H1 (cell line): ENCODE results near the gene PRPS1. TPM values are rescaled to one million over a fixed set of nuclear protein-coding genes. Genes with fewer than 3 reads are reported as not detected.

ENCODE experiments used
- CTCF ChIA-PET: fragments of 300-600 bp; sonication (Branson Sonifier 250); formaldehyde crosslinking; loops from one replicate; lab custom pipeline; 2021; ENCODE audit not compliant: partially characterized antibody; lab: Charles Lee
- POLR2A ChIA-PET: fragments of 300-600 bp; sonication (Branson Sonifier 250); formaldehyde crosslinking; loops from one replicate; lab custom pipeline; 2021; ENCODE audit warnings: inconsistent platforms; ENCODE audit not compliant: partially characterized antibody; lab: Charles Lee
- DNase-seq, 2 experiments: peaks; one replicate each; pipeline versions ENCODE4 v3.0.0 to v3.0.0-alpha.2; 2010 to 2022; ENCODE audit warnings: low spot score in 2 of 2, low read depth in 1 of 2, mixed read lengths in 1 of 2
- FAIRE-seq: peaks from 2 replicates; lab custom pipeline; 2011; peaks lifted over from hg19 to GRCh38; lab: Jason Lieb, UNC
- H2AFZ ChIP-seq: 2 replicates; pipeline ENCODE4 v1.8.1; 2012; ENCODE audit warnings: low read length, inconsistent platforms
- H2AK5ac ChIP-seq: 2 replicates; pipeline ENCODE4 v1.6.1; 2013; ENCODE audit warnings: low read depth, low read length
- H2BK120ac ChIP-seq: replicated peaks from 2 replicates; pipeline ENCODE3; 2013; ENCODE audit warnings: low read depth, low read length, inconsistent platforms
- H2BK12ac ChIP-seq: 2 replicates; pipeline ENCODE4 v1.6.1; 2013; ENCODE audit warnings: low read depth, low read length
- H2BK15ac ChIP-seq: 2 replicates; pipeline ENCODE4 v1.6.1; 2013; ENCODE audit warnings: low read length
- H2BK20ac ChIP-seq: 2 replicates; pipeline ENCODE4 v1.6.1; 2013; ENCODE audit warnings: low read length
- H2BK5ac ChIP-seq: 2 replicates; pipeline ENCODE4 v1.6.1; 2013; ENCODE audit warnings: low read depth, low read length
- H3K14ac ChIP-seq: 2 replicates; pipeline ENCODE4 v1.6.1; 2013; ENCODE audit warnings: inconsistent platforms; ENCODE audit not compliant: insufficient read length
- H3K18ac ChIP-seq: 2 replicates; pipeline ENCODE4 v1.6.1; 2013; ENCODE audit warnings: low read length; ENCODE audit errors: extremely low read depth
- H3K23ac ChIP-seq: 2 replicates; pipeline ENCODE4 v1.6.1; 2013; ENCODE audit warnings: inconsistent platforms; ENCODE audit not compliant: insufficient read length
- H3K23me2 ChIP-seq: 2 replicates; pipeline ENCODE4 v1.6.1; 2013; ENCODE audit warnings: low read depth, low read length
- H3K27ac ChIP-seq: 2 replicates; pipeline ENCODE4 v1.6.1; 2011; ENCODE audit warnings: low read depth, low read length, inconsistent platforms
- H3K27me3 ChIP-seq, 4 experiments: replicated peaks in 1 of 4; 1 replicate in 1 of 4; 2 replicates in 3 of 4; pipeline versions ENCODE4 v1.6.1 to v1.8.1; 2011 to 2013; ENCODE audit warnings: low read length in 3 of 4, mild to moderate bottlenecking in 3 of 4, inconsistent platforms in 2 of 4, mixed read lengths in 2 of 4, moderate library complexity in 1 of 4; ENCODE audit not compliant: control insufficient read depth in 3 of 4, insufficient read depth in 3 of 4; ENCODE audit errors: extremely low read depth in 1 of 4
- H3K36me3 ChIP-seq, 4 experiments: 2 replicates each; pipeline versions ENCODE4 v1.6.1 to v1.8.1; 2011 to 2013; ENCODE audit warnings: mild to moderate bottlenecking in 4 of 4, low read length in 3 of 4, moderate library complexity in 2 of 4, control low read depth in 1 of 4, inconsistent platforms in 1 of 4; ENCODE audit not compliant: insufficient read depth in 4 of 4, control insufficient read depth in 2 of 4
- H3K4ac ChIP-seq: replicated peaks from 2 replicates; pipeline ENCODE3; 2013; ENCODE audit warnings: low read length, low read depth, mixed read lengths, inconsistent platforms; ENCODE audit not compliant: insufficient read length
- H3K4me1 ChIP-seq, 4 experiments: replicated peaks in 1 of 4; 1 replicate in 1 of 4; 2 replicates in 3 of 4; pipeline versions ENCODE4 v1.6.1 to v1.8.1; 2011 to 2013; ENCODE audit warnings: low read length in 3 of 4, inconsistent platforms in 2 of 4, mixed read lengths in 1 of 4; ENCODE audit not compliant: insufficient read depth in 4 of 4, control insufficient read depth in 3 of 4
- H3K4me2 ChIP-seq, 2 experiments: 2 replicates each; pipeline versions ENCODE4 v1.6.1 to v1.8.1; 2011 to 2013; ENCODE audit warnings: low read depth in 2 of 2, low read length in 2 of 2, control low read depth in 1 of 2, inconsistent platforms in 1 of 2, mild to moderate bottlenecking in 1 of 2; ENCODE audit not compliant: insufficient read depth in 1 of 2
- H3K4me3 ChIP-seq, 4 experiments: fragments of 200-600, 300-600 bp in 1 of 4; sonication (generic), shearing (Covaris generic), sonication (Bioruptor Twin) in 1 of 4; 2 replicates each; pipeline versions ENCODE4 v1.5.1 to v1.8.1; 2011 to 2016; ENCODE audit warnings: low read length in 4 of 4, low read depth in 3 of 4, control low read depth in 2 of 4, inconsistent platforms in 2 of 4, mild to moderate bottlenecking in 2 of 4, mixed read lengths in 1 of 4, moderate library complexity in 1 of 4; ENCODE audit not compliant: insufficient read depth in 2 of 4; ENCODE audit errors: extremely low read depth in 1 of 4
- H3K56ac ChIP-seq: replicated peaks from 2 replicates; pipeline ENCODE3; 2013; ENCODE audit warnings: low read depth, mild to moderate bottlenecking, mixed read lengths, low read length, inconsistent platforms; ENCODE audit not compliant: insufficient read length
- H3K79me1 ChIP-seq: 2 replicates; pipeline ENCODE4 v1.6.1; 2013; ENCODE audit warnings: low read depth, low read length, control low read depth
- H3K79me2 ChIP-seq, 2 experiments: 2 replicates each; pipeline versions ENCODE4 v1.6.1 to v1.8.1; 2012 to 2013; ENCODE audit warnings: low read length in 2 of 2, mild to moderate bottlenecking in 2 of 2, inconsistent platforms in 1 of 2; ENCODE audit not compliant: insufficient read depth in 2 of 2, control insufficient read depth in 1 of 2
- H3K9ac ChIP-seq, 4 experiments: replicated peaks in 1 of 4; 1 replicate in 1 of 4; 2 replicates in 3 of 4; pipeline versions ENCODE4 v1.6.1 to v1.8.1; 2011 to 2013; ENCODE audit warnings: low read depth in 3 of 4, low read length in 3 of 4, control low read depth in 2 of 4, mild to moderate bottlenecking in 2 of 4, moderate library complexity in 2 of 4, inconsistent platforms in 1 of 4; ENCODE audit errors: extremely low read depth in 1 of 4
- H3K9me3 ChIP-seq, 2 experiments: 2 replicates each; pipeline versions ENCODE4 v1.6.1 to v1.8.1; 2012 to 2013; ENCODE audit warnings: mild to moderate bottlenecking in 2 of 2, moderate library complexity in 2 of 2, control low read depth in 1 of 2, inconsistent platforms in 1 of 2, low read depth in 1 of 2, low read length in 1 of 2, mixed read lengths in 1 of 2; ENCODE audit not compliant: insufficient read depth in 2 of 2
- H4K20me1 ChIP-seq, 2 experiments: replicated peaks in 1 of 2; 2 replicates each; pipeline versions ENCODE3 to v1.8.1; 2011 to 2013; ENCODE audit warnings: inconsistent platforms in 2 of 2, low read length in 2 of 2, mild to moderate bottlenecking in 1 of 2; ENCODE audit not compliant: insufficient read depth in 2 of 2, control insufficient read depth in 1 of 2
- H4K5ac ChIP-seq: 2 replicates; pipeline ENCODE4 v1.6.1; 2013; ENCODE audit warnings: low read length, low read depth, mixed read lengths, inconsistent platforms; ENCODE audit not compliant: insufficient read length
- H4K8ac ChIP-seq: 2 replicates; pipeline ENCODE4 v1.8.0; 2013; ENCODE audit warnings: mild to moderate bottlenecking, moderate library complexity, low read length, inconsistent platforms; ENCODE audit not compliant: insufficient read depth; ENCODE audit errors: extremely low read depth
- H4K91ac ChIP-seq: replicated peaks from 2 replicates; pipeline ENCODE3; 2013; ENCODE audit warnings: low read length, mixed read lengths, inconsistent platforms; ENCODE audit not compliant: insufficient read length
- CREB1 ChIP-seq: IDR thresholded peaks from 2 replicates; pipeline ENCODE4 v1.6.1; 2012; ENCODE audit warnings: inconsistent platforms
- KDM1A ChIP-seq: fragments of 200-600, 300-600 bp; sonication (generic); IDR thresholded peaks from 2 replicates; pipeline ENCODE4 v1.7.1; 2016; ENCODE audit warnings: mild to moderate bottlenecking, low read length, borderline replicate concordance
- PHF8 ChIP-seq: fragments of 200-600 bp; sonication (generic); conservative IDR thresholded peaks from 2 replicates; pipeline ENCODE4 v1.7.1; 2012; ENCODE audit warnings: low read depth, mild to moderate bottlenecking, inconsistent platforms, low read length, moderate library complexity
- SIN3A ChIP-seq, 2 experiments: IDR thresholded peaks in 1 of 2; conservative IDR thresholded peaks in 1 of 2; 2 replicates each; pipeline ENCODE4 v1.6.1; 2011 to 2012; ENCODE audit warnings: low read length in 2 of 2, improper control_type of control experiment in 1 of 2, low read depth in 1 of 2, mild to moderate bottlenecking in 1 of 2
- SUZ12 ChIP-seq: fragments of 200-600 bp; sonication (generic); IDR thresholded peaks from 2 replicates; pipeline ENCODE4 v1.6.1; 2012; ENCODE audit warnings: mild to moderate bottlenecking, inconsistent platforms, low read length, moderate library complexity, mixed read lengths
- WGBS, 2 experiments: shearing (Covaris generic) in 1 of 2; methylation state at CpG; one replicate each; pipeline versions ENCODE4 v1.1.6 to v1.1.7; 2013 to 2015; ENCODE audit warnings: low lambda C conversion rate in 2 of 2, mixed read lengths in 2 of 2, inconsistent platforms in 1 of 2, low coverage in 1 of 2, missing lambda C conversion rate in 1 of 2; ENCODE audit not compliant: insufficient replicate concordance in 2 of 2, insufficient coverage in 1 of 2, insufficient read length in 1 of 2; ENCODE audit errors: extremely low coverage in 1 of 2, missing lambda C conversion rate in 1 of 2; 5-methylcytosine and 5-hydroxymethylcytosine counted together
- polyA plus RNA-seq, 7 experiments: library from polyadenylated mRNA; depleted of rRNA in 3 of 7; stranded (reverse) in 5 of 7; unstranded in 2 of 7; fragments of >200 nt in 5 of 7; fragments of 200-250 nt in 2 of 7; gene quantifications; 1 replicate in 5 of 7; 2 replicates in 1 of 7; 4 replicates in 1 of 7; pipeline versions ENCODE4 v1.2.1 to v1.2.3, GENCODE V29; 2011 to 2013; ENCODE audit warnings: missing spikeins in 2 of 7, mixed read lengths in 2 of 7
- total RNA-seq: library from RNA; stranded (reverse); fragmentation: NEBNext Ultra II Directional; extraction: Animal tissue kit (Norgen Biotek cat#: 25700); gene quantifications from 2 replicates; pipeline ENCODE4 v1.2.1, GENCODE V29; 2021
- TF ChIP-seq, protein P1 (sequence below): IDR thresholded peaks from 2 replicates; pipeline ENCODE4 v1.6.1; 2011; ENCODE audit warnings: low read length, improper control_type of control experiment

PRPS1 gene
- total and polyA plus RNA-seq, 2 of the 8 experiments (the other 6 are each of a cell fraction or from before 2014, with no cell fraction given): 90.1 to 110 TPM

- Histone ChIP-seq H3K9me3 (no peaks in the 10 kb centered on the region), H3K79me2 (no peaks in the 10 kb centered on the region), H3K79me1 (no peaks in the 10 kb centered on the region), H2BK5ac (no peak overlapping the region), H3K4me2 (no peak overlapping the region), H4K91ac (peak overlapping the region; percentile 74), H2BK120ac (no peak overlapping the region), H2BK12ac (no peak overlapping the region), H3K36me3 (no peaks in the 10 kb centered on the region), H3K27me3 (no peaks in the 10 kb centered on the region), H2AK5ac (no peak overlapping the region), H3K27ac (no peak overlapping the region), H3K4ac (no peak overlapping the region), H3K56ac (no peak overlapping the region), H4K8ac (no peak overlapping the region), H2AFZ (no peak overlapping the region), H3K9ac (no peak overlapping the region), H2BK20ac (no peak overlapping the region), H2BK15ac (no peak overlapping the region), H3K23ac (no peak overlapping the region), H3K18ac (no peak overlapping the region), H3K14ac (no peak overlapping the region), H4K20me1 (no peaks in the 10 kb centered on the region), H3K4me1 (no peaks in the 10 kb centered on the region), H3K23me2 (no peaks in the 10 kb centered on the region), H4K5ac (no peak overlapping the region), H3K4me3 (no peak overlapping the region)
- POLR2A ChIA-PET: interaction anchor here (1.0 to 2.2 kb wide), 2 partner anchors 11 to 32 kb away, joined by 3 to 7 read pairs; no protein-coding TSS in a partner anchor
- FAIRE-seq: no peak
- WGBS, 2 experiments: 82% methylated on average over 3 of the region's 3 CpGs; no CpG with 5 or more reads in 1 of the 2 experiments
- no peak for DNase-seq
- CTCF ChIA-PET: interaction anchor here (0.7 to 3.1 kb wide), 4 partner anchors 11 to 27 kb away, joined by 3 to 11 read pairs (median 5); no protein-coding TSS in a partner anchor
- TF ChIP-seq KDM1A (no peak), SIN3A (conservative IDR thresholded peaks at IDR 0.05 in 1 of 2, IDR thresholded peaks at IDR 0.05 in 1 of 2; ENCODE audit: low read depth in 1 of 2, low read length in 2 of 2) (no peak), CREB1 (no peak), SUZ12 (no peak), PHF8 (no peak)
- TF ChIP-seq, protein P1, sequence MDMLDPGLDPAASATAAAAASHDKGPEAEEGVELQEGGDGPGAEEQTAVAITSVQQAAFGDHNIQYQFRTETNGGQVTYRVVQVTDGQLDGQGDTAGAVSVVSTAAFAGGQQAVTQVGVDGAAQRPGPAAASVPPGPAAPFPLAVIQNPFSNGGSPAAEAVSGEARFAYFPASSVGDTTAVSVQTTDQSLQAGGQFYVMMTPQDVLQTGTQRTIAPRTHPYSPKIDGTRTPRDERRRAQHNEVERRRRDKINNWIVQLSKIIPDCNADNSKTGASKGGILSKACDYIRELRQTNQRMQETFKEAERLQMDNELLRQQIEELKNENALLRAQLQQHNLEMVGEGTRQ: no peak
Observed at GRCh38 chrX:107683931-107684330, 55.6 kb downstream of the PRPS1 start.
